Thoracic aorta (tissue), 2 donors: ENCODE measurements around the gene NOS3. TPM values are rescaled to one million over a fixed set of nuclear protein-coding genes. Genes with fewer than 3 reads are reported as not detected.

Experiments used
- ATAC-seq: fragments of 150-250 bp; one replicate; pipeline ENCODE4 v1.8.0; 2017; ENCODE audit warnings: low read depth; ENCODE audit not compliant: insufficient number of reproducible peaks, low FRiP score
- DNase-seq: peaks from one replicate; pipeline ENCODE4 v3.0.0-alpha.2; 2020; ENCODE audit warnings: low spot score
- H3K27ac ChIP-seq, 2 donors: fragments of 200-600 bp; sonication (generic); 1 replicate in 1 of 2; 2 replicates in 1 of 2; pipeline ENCODE4 v1.5.1; 2016; ENCODE audit warnings: mild to moderate bottlenecking in 2 of 2, moderate library complexity in 2 of 2
- H3K27me3 ChIP-seq: fragments of 200-600 bp; sonication (generic); replicated peaks from 2 replicates; pipeline ENCODE4 v1.6.0; 2016; ENCODE audit warnings: mild to moderate bottlenecking; ENCODE audit not compliant: insufficient read depth
- H3K36me3 ChIP-seq: fragments of 200-600 bp; sonication (generic); one replicate; pipeline ENCODE4 v1.5.1; 2016
- H3K4me1 ChIP-seq, 2 donors: fragments of 200-600 bp; sonication (generic); 1 replicate in 1 of 2; 2 replicates in 1 of 2; pipeline versions ENCODE4 v1.5.1 to v1.6.0; 2016; ENCODE audit warnings: low read depth in 2 of 2, mild to moderate bottlenecking in 1 of 2; ENCODE audit not compliant: control insufficient read depth in 1 of 2
- H3K4me3 ChIP-seq: fragments of 200-600 bp; sonication (generic); 2 replicates; pipeline ENCODE4 v1.5.1; 2016; ENCODE audit warnings: mild to moderate bottlenecking
- H3K9me3 ChIP-seq: fragments of 200-600 bp; sonication (generic); 2 replicates; pipeline ENCODE4 v1.5.1; 2016
- total RNA-seq, 2 donors: library from RNA; depleted of rRNA; stranded (reverse); fragments of >200 nt; gene quantifications; one replicate each; pipeline versions ENCODE4 v1.1.0 to v1.2.3, GENCODE V29; 2016
- TF ChIP-seq, protein P1 (sequence below): fragments of 200-600 bp; sonication (generic); IDR thresholded peaks from one replicate; pipeline ENCODE4 v1.5.1; 2019; ENCODE audit warnings: antibody characterized with exemption

NOS3 gene
- total RNA-seq, 2 donors from 2014 or later = 8.4 to 18.6 TPM

DNA sequence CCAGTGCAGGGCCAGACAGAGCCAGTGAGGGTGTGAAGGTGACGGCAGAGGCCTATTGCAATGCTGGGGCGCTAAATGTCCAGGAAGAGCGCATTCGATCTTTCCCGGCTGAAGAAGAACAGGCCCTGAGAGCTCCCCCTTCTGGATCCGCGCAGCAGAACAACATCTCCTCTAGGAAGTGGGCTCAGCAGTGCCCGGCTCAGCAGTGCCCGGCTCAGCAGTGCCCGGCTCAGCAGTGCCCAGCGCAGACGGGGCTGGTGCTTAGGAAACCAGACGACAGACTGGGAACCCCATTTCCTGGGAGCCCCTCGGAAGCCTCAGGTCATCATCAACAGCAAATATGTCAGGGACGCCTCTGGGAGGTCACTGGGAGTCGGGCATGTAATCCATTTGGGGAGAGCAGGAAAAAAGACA, 4.7 kb upstream of the NOS3 start:
- TF ChIP-seq, protein P1, sequence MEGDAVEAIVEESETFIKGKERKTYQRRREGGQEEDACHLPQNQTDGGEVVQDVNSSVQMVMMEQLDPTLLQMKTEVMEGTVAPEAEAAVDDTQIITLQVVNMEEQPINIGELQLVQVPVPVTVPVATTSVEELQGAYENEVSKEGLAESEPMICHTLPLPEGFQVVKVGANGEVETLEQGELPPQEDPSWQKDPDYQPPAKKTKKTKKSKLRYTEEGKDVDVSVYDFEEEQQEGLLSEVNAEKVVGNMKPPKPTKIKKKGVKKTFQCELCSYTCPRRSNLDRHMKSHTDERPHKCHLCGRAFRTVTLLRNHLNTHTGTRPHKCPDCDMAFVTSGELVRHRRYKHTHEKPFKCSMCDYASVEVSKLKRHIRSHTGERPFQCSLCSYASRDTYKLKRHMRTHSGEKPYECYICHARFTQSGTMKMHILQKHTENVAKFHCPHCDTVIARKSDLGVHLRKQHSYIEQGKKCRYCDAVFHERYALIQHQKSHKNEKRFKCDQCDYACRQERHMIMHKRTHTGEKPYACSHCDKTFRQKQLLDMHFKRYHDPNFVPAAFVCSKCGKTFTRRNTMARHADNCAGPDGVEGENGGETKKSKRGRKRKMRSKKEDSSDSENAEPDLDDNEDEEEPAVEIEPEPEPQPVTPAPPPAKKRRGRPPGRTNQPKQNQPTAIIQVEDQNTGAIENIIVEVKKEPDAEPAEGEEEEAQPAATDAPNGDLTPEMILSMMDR = peak; percentile 24
- no peaks in the 10 kb centered on the region for H3K4me1 ChIP-seq
- no peak for ATAC-seq
- peaks cover 4% of the 10 kb centered on the region for H3K9me3 ChIP-seq
- no peaks in the 10 kb centered on the region for H3K27me3 ChIP-seq
- no peak overlapping the region for H3K4me3 ChIP-seq
- no peak overlapping the region for H3K27ac ChIP-seq
- DNase-seq = no peak
- H3K36me3 ChIP-seq = no peaks in the 10 kb centered on the region

DNA sequence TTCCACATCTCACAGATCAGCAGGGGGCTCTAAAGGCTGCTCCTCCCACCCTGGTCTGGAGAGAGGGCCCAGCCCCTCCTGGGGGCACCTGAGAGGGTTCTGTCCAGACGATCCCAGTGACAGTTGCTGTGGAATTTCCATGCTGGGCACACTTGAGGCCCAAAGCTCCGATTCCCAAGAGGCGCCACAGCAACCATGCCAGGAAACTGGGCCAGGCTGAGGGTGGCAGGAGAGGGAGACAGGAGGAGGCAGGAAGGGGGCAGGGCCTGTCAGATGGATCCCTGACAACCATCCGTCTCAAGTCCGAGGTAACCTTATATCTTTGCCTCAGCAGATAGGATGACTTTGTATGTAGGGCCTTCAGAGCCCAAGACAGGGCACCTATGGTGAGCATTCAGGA, 4.3 kb upstream of the NOS3 start:
- Histone ChIP-seq H3K36me3 (no peaks in the 10 kb centered on the region), H3K27ac (no peak overlapping the region), H3K4me3 (no peak overlapping the region), H3K9me3 (peaks cover 4% of the 10 kb centered on the region), H3K27me3 (no peaks in the 10 kb centered on the region), H3K4me1 (no peaks in the 10 kb centered on the region)
- TF ChIP-seq, protein P1 = no peak
- DNase-seq (no peak), ATAC-seq (no peak)

GRCh38 chr7:150988230-150989226, 2.3 kb upstream of the NOS3 start:
- Histone ChIP-seq H3K27me3 (no peaks in the 10 kb centered on the region), H3K4me1 (no peaks in the 10 kb centered on the region), H3K27ac (no peak overlapping the region), H3K4me3 (no peak overlapping the region), H3K9me3 (peaks cover 4% of the 10 kb centered on the region), H3K36me3 (no peaks in the 10 kb centered on the region)
- TF ChIP-seq, protein P1 = peak; percentile 51
- DNase-seq (no peak), ATAC-seq (no peak)

- no peaks in the 10 kb centered on the region for H3K36me3 ChIP-seq
- TF ChIP-seq, protein P1 = no peak
- H3K4me3 ChIP-seq = no peak overlapping the region
- DNase-seq = no peak
- H3K4me1 ChIP-seq = no peaks in the 10 kb centered on the region
- H3K27ac ChIP-seq = no peak overlapping the region
- no peaks in the 10 kb centered on the region for H3K27me3 ChIP-seq
- H3K9me3 ChIP-seq = peaks cover 4% of the 10 kb centered on the region
- no peak for ATAC-seq
These were observed 1.4 kb upstream of the NOS3 start for GRCh38 chr7:150989456-150989855.

DNA sequence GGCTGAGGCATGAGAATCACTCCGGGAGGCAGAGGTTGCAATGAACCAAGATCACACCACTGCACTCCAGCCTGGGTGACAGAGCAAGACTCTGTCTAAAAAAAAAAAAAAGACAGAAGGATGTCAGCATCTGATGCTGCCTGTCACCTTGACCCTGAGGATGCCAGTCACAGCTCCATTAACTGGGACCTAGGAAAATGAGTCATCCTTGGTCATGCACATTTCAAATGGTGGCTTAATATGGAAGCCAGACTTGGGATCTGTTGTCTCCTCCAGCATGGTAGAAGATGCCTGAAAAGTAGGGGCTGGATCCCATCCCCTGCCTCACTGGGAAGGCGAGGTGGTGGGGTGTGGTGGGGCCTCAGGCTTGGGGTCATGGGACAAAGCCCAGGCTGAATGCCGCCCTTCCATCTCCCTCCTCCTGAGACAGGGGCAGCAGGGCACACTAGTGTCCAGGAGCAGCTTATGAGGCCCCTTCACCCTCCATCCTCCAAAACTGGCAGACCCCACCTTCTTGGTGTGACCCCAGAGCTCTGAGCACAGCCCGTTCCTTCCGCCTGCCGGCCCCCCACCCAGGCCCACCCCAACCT, 1.3 kb downstream of the NOS3 start:
- no peaks in the 10 kb centered on the region for H3K27me3 ChIP-seq
- no peak overlapping the region for H3K4me3 ChIP-seq
- no peaks in the 10 kb centered on the region for H3K36me3 ChIP-seq
- no peak for DNase-seq
- no peaks in the 10 kb centered on the region for H3K4me1 ChIP-seq
- H3K9me3 ChIP-seq = peaks cover 4% of the 10 kb centered on the region
- TF ChIP-seq, protein P1 = no peak
- H3K27ac ChIP-seq = no peak overlapping the region
- no peak for ATAC-seq
